T-helper 17 cell (primary cell): ENCODE measurements around the gene OR51A7. TPM values are rescaled to one million over a fixed set of nuclear protein-coding genes. Genes with fewer than 3 reads are reported as not detected.
"Not testable (repeated sequence)": the region's sequence is repeated elsewhere in the genome, so short reads cannot be mapped to it uniquely, and the experiment has no call there.

Source experiments
- ATAC-seq: fragments of 150-1000 bp; cut with Tn5 transposase; 2 replicates; pipeline ENCODE4 v1.10.0; 2021; ENCODE audit warnings: mild to moderate bottlenecking, moderate library complexity
- DNase-seq, 3 donors: peaks; one replicate each; pipeline versions ENCODE4 v3.0.0 to v3.0.0-alpha.2; 2020 to 2021
- H3K9me3 ChIP-seq: one replicate; pipeline ENCODE4 v1.7.0; 2013; ENCODE audit warnings: low read length, mild to moderate bottlenecking; ENCODE audit not compliant: control insufficient read depth, poor library complexity, severe bottlenecking
- H3K27ac Mint-ChIP-seq: one replicate; pipeline ENCODE4 v1.8.0; 2022; ENCODE audit warnings: mild to moderate bottlenecking, moderate library complexity, mixed read lengths
- H3K27me3 Mint-ChIP-seq: one replicate; pipeline ENCODE4 v1.8.0; 2022; ENCODE audit warnings: mixed read lengths
- H3K36me3 Mint-ChIP-seq: one replicate; pipeline ENCODE4 v1.8.0; 2022; ENCODE audit warnings: low read depth, mixed read lengths
- H3K4me1 Mint-ChIP-seq: one replicate; pipeline ENCODE4 v1.8.0; 2022; ENCODE audit warnings: mild to moderate bottlenecking, mixed read lengths
- H3K4me3 Mint-ChIP-seq: one replicate; pipeline ENCODE4 v1.8.0; 2022; ENCODE audit warnings: mild to moderate bottlenecking, moderate library complexity, mixed read lengths
- total RNA-seq, 4 donors: library from RNA in 2 of 4; stranded (reverse) in 2 of 4; gene quantifications; one replicate each; pipeline ENCODE4 v1.2.3 and lab custom pipeline; 2022 to 2026

Gene OR51A7
- total RNA-seq, 2 donors from 2014 or later: not detected

GRCh38 chr11:4916581-4916980 lies 13.0 kb downstream of the OR51A7 start:
- H3K9me3 ChIP-seq: no peaks in the 10 kb centered on the region
- no peak overlapping the region for H3K27ac Mint-ChIP-seq
- no peaks in the 10 kb centered on the region for H3K4me1 Mint-ChIP-seq
- DNase-seq: no peak
- H3K27me3 Mint-ChIP-seq: peaks cover 7% of the 10 kb centered on the region
- no peaks in the 10 kb centered on the region for H3K36me3 Mint-ChIP-seq
- no peak overlapping the region for H3K4me3 Mint-ChIP-seq
- ATAC-seq: no peak

GRCh38 chr11:4919250-4919649 lies 15.7 kb downstream of the OR51A7 start, which contains the start of gene OR51G2:
Gene OR51G2 (minus strand): TSS chr11:4919350. CDS start chr11:4915663, 3,687 bp downstream.
- Mint-ChIP-seq H3K27me3 (no peaks in the 10 kb centered on the region), H3K36me3 (no peaks in the 10 kb centered on the region), H3K27ac (no peak within 1 kb of the TSS)

GRCh38 chr11:4921796-4922195 lies 18.2 kb downstream of the OR51A7 start:
- Mint-ChIP-seq H3K27ac (no peak overlapping the region), H3K27me3 (no peaks in the 10 kb centered on the region), H3K4me1 (no peaks in the 10 kb centered on the region), H3K4me3 (no peak overlapping the region), H3K36me3 (no peaks in the 10 kb centered on the region)
- ATAC-seq: no peak
- DNase-seq: no peak
- H3K9me3 ChIP-seq: no peaks in the 10 kb centered on the region

More at GRCh38 chr11:4919250-4919649, 15.7 kb downstream of the OR51A7 start, which contains the start of gene OR51G2:
- H3K4me1 Mint-ChIP-seq: no peaks in the 10 kb centered on the region
- DNase-seq: no peak
- H3K4me3 Mint-ChIP-seq: no peak within 1 kb of the TSS
- ATAC-seq: no peak
- H3K9me3 ChIP-seq: no peaks in the 10 kb centered on the region

GRCh38 chr11:4922304-4922703 lies 18.7 kb downstream of the OR51A7 start:
- no peaks in the 10 kb centered on the region for H3K9me3 ChIP-seq
- Mint-ChIP-seq H3K27ac (no peak overlapping the region), H3K36me3 (no peaks in the 10 kb centered on the region), H3K4me3 (no peak overlapping the region), H3K27me3 (no peaks in the 10 kb centered on the region), H3K4me1 (no peaks in the 10 kb centered on the region)
- ATAC-seq (no peak), DNase-seq (no peak)

- Mint-ChIP-seq H3K27me3 (no peaks in the 10 kb centered on the region), H3K4me1 (no peaks in the 10 kb centered on the region), H3K4me3 (no peak within 1 kb of the TSS), H3K36me3 (no peaks in the 10 kb centered on the region), H3K27ac (no peak within 1 kb of the TSS)
- ATAC-seq (no peak), DNase-seq (no peak)
- H3K9me3 ChIP-seq: no peaks in the 10 kb centered on the region
Observed at GRCh38 chr11:4924239-4924638, 20.7 kb downstream of the OR51A7 start, which contains the start of gene OR51G1. Gene OR51G1 (minus strand): TSS chr11:4924339. CDS start chr11:4924339, 0 bp downstream.

- H3K9me3 ChIP-seq: no peaks in the 10 kb centered on the region
- H3K36me3 Mint-ChIP-seq: no peaks in the 10 kb centered on the region
- no peak overlapping the region for H3K27ac Mint-ChIP-seq
- DNase-seq: no peak
- H3K4me3 Mint-ChIP-seq: no peak overlapping the region
- no peaks in the 10 kb centered on the region for H3K27me3 Mint-ChIP-seq
- no peaks in the 10 kb centered on the region for H3K4me1 Mint-ChIP-seq
- ATAC-seq: no peak
Observed at GRCh38 chr11:4926608-4927007, 23.0 kb downstream of the OR51A7 start.

- H3K4me3 Mint-ChIP-seq: no peak overlapping the region
- ATAC-seq (no peak), DNase-seq (no peak)
- H3K27ac Mint-ChIP-seq: no peak overlapping the region
- no peaks in the 10 kb centered on the region for H3K4me1 Mint-ChIP-seq
- H3K36me3 Mint-ChIP-seq: no peaks in the 10 kb centered on the region
- peaks cover 7% of the 10 kb centered on the region for H3K27me3 Mint-ChIP-seq
- no peaks in the 10 kb centered on the region for H3K9me3 ChIP-seq
Observed at GRCh38 chr11:4932751-4933150, 29.2 kb downstream of the OR51A7 start.

- H3K9me3 ChIP-seq: no peaks in the 10 kb centered on the region
- Mint-ChIP-seq H3K36me3 (no peaks in the 10 kb centered on the region), H3K4me1 (no peaks in the 10 kb centered on the region), H3K4me3 (no peak overlapping the region), H3K27ac (no peak overlapping the region), H3K27me3 (peaks cover 14% of the 10 kb centered on the region)
- no peak for DNase-seq
- ATAC-seq: no peak
Observed at GRCh38 chr11:4936745-4937144, 33.2 kb downstream of the OR51A7 start.

GRCh38 chr11:4947505-4947904 lies 43.9 kb downstream of the OR51A7 start, which contains the start of gene OR51A4:
Gene OR51A4 (minus strand): TSS chr11:4947605. CDS start chr11:4947100, 505 bp downstream.
- H3K27ac Mint-ChIP-seq: no peak within 1 kb of the TSS
- ATAC-seq: no peak
- no peak within 1 kb of the TSS for H3K4me3 Mint-ChIP-seq
- no peaks in the 10 kb centered on the region for H3K9me3 ChIP-seq
- H3K36me3 Mint-ChIP-seq: no peaks in the 10 kb centered on the region
- no peaks in the 10 kb centered on the region for H3K4me1 Mint-ChIP-seq
- no peak for DNase-seq
- no peaks in the 10 kb centered on the region for H3K27me3 Mint-ChIP-seq

- ATAC-seq, H3K4me3 Mint-ChIP-seq, H3K36me3 Mint-ChIP-seq, H3K4me1 Mint-ChIP-seq, H3K9me3 ChIP-seq, DNase-seq, H3K27ac Mint-ChIP-seq, H3K27me3 Mint-ChIP-seq: not testable (repeated sequence)
Observed at GRCh38 chr11:4955613-4956012, 52.0 kb downstream of the OR51A7 start, which contains the start of gene OR51A2. Gene OR51A2 (minus strand): TSS chr11:4955713. CDS start chr11:4955713, 0 bp downstream.

GRCh38 chr11:4957396-4957795 lies 53.8 kb downstream of the OR51A7 start:
- no peak for ATAC-seq
- no peak for DNase-seq
- Mint-ChIP-seq H3K27me3 (no peaks in the 10 kb centered on the region), H3K4me3 (no peak overlapping the region), H3K4me1 (no peaks in the 10 kb centered on the region), H3K27ac (no peak overlapping the region), H3K36me3 (no peaks in the 10 kb centered on the region)
- no peaks in the 10 kb centered on the region for H3K9me3 ChIP-seq

Other genes with a start within 250 kb of the OR51A7 start
- not detected for gene OR51E2, start 205.9 kb upstream of the OR51A7 start, total RNA-seq
- gene MMP26, start 199.0 kb upstream of the OR51A7 start, total RNA-seq: not detected
- gene OR51F1, start 133.8 kb upstream of the OR51A7 start, total RNA-seq: not detected
- gene OR52R1, start 99.4 kb upstream of the OR51A7 start, total RNA-seq: not detected
- not detected for gene OR51F2, start 82.5 kb upstream of the OR51A7 start, total RNA-seq
- gene OR51S1, start 54.6 kb upstream of the OR51A7 start, total RNA-seq: not detected
- gene OR51T1, start 21.9 kb upstream of the OR51A7 start, total RNA-seq: not detected
- not detected for gene OR51G2, start 15.6 kb downstream of the OR51A7 start, total RNA-seq
- not detected for gene OR51G1, start 20.6 kb downstream of the OR51A7 start, total RNA-seq
- gene OR51A4, start 43.8 kb downstream of the OR51A7 start, total RNA-seq: not detected
- not detected for gene OR51A2, start 51.9 kb downstream of the OR51A7 start, total RNA-seq
- gene OR51L1, start 91.1 kb downstream of the OR51A7 start, total RNA-seq: not detected
- gene OR52J3, start 142.7 kb downstream of the OR51A7 start, total RNA-seq: not detected
- gene OR52E2, start 155.8 kb downstream of the OR51A7 start, total RNA-seq: not detected
- not detected for gene OR52E1, start 165.8 kb downstream of the OR51A7 start, total RNA-seq
- gene OR52A5, start 234.6 kb downstream of the OR51A7 start, total RNA-seq: not detected